ENCODE results near the gene SLC12A3.
"Not testable (repeated sequence)": the region's sequence is repeated elsewhere in the genome, so short reads cannot be mapped to it uniquely, and the experiment has no call there.

SLC12A3 gene

GRCh38 chr16:56880176-56880575, 15.2 kb downstream of the SLC12A3 start:
- no peak overlapping the region for H2AFZ ChIP-seq (ENCODE audit: low read depth, low read length)
- H3K4me1 ChIP-seq (ENCODE audit: insufficient read depth, low read length), result no peaks in the 10 kb centered on the region
- H3K27me3 ChIP-seq (ENCODE audit: insufficient read depth, low read length), result no peaks in the 10 kb centered on the region
- no peaks in the 10 kb centered on the region for H3K9me3 ChIP-seq (ENCODE audit: low read length)
- no peaks in the 10 kb centered on the region for H3K36me3 ChIP-seq (ENCODE audit: insufficient read depth, low read length)
- H3K4me3 ChIP-seq (ENCODE audit: low read length), result no peak overlapping the region

GRCh38 chr16:56880685-56881084, 15.7 kb downstream of the SLC12A3 start:
- H3K4me1 ChIP-seq (ENCODE audit: insufficient read depth, low read length), result no peaks in the 10 kb centered on the region
- H3K4me3 ChIP-seq (ENCODE audit: low read length), result no peak overlapping the region
- no peaks in the 10 kb centered on the region for H3K36me3 ChIP-seq (ENCODE audit: insufficient read depth, low read length)
- no peaks in the 10 kb centered on the region for H3K9me3 ChIP-seq (ENCODE audit: low read length)
- no peaks in the 10 kb centered on the region for H3K27me3 ChIP-seq (ENCODE audit: insufficient read depth, low read length)
- H2AFZ ChIP-seq (ENCODE audit: low read depth, low read length), result no peak overlapping the region

DNA sequence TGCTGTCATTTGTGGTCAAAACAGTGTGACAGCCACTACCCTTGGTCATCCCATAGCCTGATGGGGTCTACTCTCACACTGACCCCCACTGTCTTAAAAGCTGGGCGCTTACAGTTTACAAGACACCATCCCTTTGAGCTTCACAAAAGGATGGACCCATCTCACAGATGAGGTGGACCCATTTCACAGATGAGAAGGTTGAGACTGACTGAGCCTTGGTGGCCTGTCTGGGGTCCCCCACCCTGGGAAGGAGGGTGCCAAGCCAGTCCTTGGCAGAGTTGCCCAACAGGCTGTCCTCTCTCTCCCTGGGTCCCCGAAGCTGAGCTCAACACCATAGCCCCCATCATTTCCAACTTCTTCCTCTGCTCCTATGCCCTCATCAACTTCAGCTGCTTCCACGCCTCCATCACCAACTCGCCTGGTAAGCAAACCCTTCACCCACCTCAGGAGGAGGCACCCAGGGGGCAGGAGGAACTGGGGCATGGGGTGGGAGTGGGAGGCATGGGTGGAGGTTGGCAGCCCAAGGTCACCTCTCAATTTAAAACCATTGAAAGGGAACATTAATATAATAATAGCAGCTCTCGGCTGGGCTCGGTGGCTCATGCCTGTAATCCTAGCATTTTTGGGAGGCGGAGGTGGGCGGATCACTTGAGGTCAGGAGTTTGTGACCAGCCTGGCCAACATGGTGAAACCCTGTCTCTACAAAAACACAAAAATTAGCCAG, 17.2 kb downstream of the SLC12A3 start:
- no peak overlapping the region for H2AFZ ChIP-seq (ENCODE audit: low read depth, low read length)

GRCh38 chr16:56883586-56883985, 18.6 kb downstream of the SLC12A3 start:
- no peaks in the 10 kb centered on the region for H3K4me1 ChIP-seq (ENCODE audit: insufficient read depth, low read length)

More for the DNA sequence above, 17.2 kb downstream of the SLC12A3 start:
- Histone ChIP-seq H3K27me3 (ENCODE audit: insufficient read depth, low read length) (no peaks in the 10 kb centered on the region), H3K9me3 (ENCODE audit: low read length) (no peaks in the 10 kb centered on the region), H3K36me3 (ENCODE audit: insufficient read depth, low read length) (no peaks in the 10 kb centered on the region), H3K4me1 (ENCODE audit: insufficient read depth, low read length) (no peaks in the 10 kb centered on the region), H3K4me3 (ENCODE audit: low read length) (no peak overlapping the region)

DNA sequence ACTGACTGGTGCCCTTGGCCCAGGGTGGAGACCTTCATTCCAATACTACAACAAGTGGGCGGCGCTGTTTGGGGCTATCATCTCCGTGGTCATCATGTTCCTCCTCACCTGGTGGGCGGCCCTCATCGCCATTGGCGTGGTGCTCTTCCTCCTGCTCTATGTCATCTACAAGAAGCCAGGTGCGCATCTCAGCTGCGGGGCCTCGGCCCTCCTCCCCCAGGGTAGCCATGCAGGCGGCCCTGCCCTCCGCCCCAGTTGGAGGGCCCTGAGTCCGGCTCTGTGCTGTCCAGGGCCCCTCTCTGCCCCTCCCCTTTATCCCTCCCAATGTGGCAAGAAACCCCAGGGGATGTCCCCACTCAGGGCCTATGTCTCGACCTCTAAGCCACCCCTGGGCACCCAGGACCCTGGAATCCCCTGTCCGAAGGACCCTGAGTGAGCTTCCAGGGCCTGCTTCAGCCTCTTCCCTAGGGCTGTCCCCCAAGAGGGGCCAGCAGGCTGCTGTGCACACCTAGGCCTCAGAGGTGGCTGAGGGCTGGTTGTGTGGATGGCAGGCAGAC, 19.1 kb downstream of the SLC12A3 start:
- no peaks in the 10 kb centered on the region for H3K9me3 ChIP-seq (ENCODE audit: low read length)

More at GRCh38 chr16:56883586-56883985, 18.6 kb downstream of the SLC12A3 start:
- H3K36me3 ChIP-seq (ENCODE audit: insufficient read depth, low read length), result no peaks in the 10 kb centered on the region
- no peaks in the 10 kb centered on the region for H3K9me3 ChIP-seq (ENCODE audit: low read length)
- no peaks in the 10 kb centered on the region for H3K27me3 ChIP-seq (ENCODE audit: insufficient read depth, low read length)
- H3K4me3 ChIP-seq (ENCODE audit: low read length), result no peak overlapping the region
- H2AFZ ChIP-seq (ENCODE audit: low read depth, low read length), result no peak overlapping the region

DNA sequence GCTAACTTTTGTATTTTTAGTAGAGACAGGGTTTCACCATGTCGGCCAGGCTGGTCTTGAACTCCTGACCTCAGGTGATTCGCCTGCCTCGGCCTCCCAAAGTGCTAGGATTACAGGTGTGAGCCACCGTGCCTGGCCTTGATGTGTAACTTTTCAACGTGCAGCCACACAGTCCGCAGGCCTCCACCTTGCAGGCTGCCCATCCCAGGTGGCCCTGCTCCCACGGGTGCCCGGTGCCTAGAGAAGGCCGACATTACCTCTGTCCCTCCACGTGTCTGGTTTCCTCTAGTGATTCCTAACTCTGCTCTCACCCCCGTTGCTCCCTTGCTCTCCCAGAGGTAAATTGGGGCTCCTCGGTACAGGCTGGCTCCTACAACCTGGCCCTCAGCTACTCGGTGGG, 19.9 kb downstream of the SLC12A3 start:
- H3K36me3 ChIP-seq (ENCODE audit: insufficient read depth, low read length); H3K27me3 ChIP-seq (ENCODE audit: insufficient read depth, low read length); H3K4me3 ChIP-seq (ENCODE audit: low read length); H2AFZ ChIP-seq (ENCODE audit: low read depth, low read length); H3K4me1 ChIP-seq (ENCODE audit: insufficient read depth, low read length); H3K9me3 ChIP-seq (ENCODE audit: low read length): not testable (repeated sequence)

More for the DNA sequence above, 19.1 kb downstream of the SLC12A3 start:
- H3K36me3 ChIP-seq (ENCODE audit: insufficient read depth, low read length), result no peaks in the 10 kb centered on the region
- no peak overlapping the region for H3K4me3 ChIP-seq (ENCODE audit: low read length)
- no peak overlapping the region for H2AFZ ChIP-seq (ENCODE audit: low read depth, low read length)
- no peaks in the 10 kb centered on the region for H3K4me1 ChIP-seq (ENCODE audit: insufficient read depth, low read length)
- H3K27me3 ChIP-seq (ENCODE audit: insufficient read depth, low read length), result no peaks in the 10 kb centered on the region

GRCh38 chr16:56885446-56886162, 20.6 kb downstream of the SLC12A3 start:
- H3K27me3 ChIP-seq (ENCODE audit: insufficient read depth, low read length), result no peaks in the 10 kb centered on the region
- H3K4me3 ChIP-seq (ENCODE audit: low read length), result no peak overlapping the region
- H2AFZ ChIP-seq (ENCODE audit: low read depth, low read length), result no peak overlapping the region
- no peaks in the 10 kb centered on the region for H3K36me3 ChIP-seq (ENCODE audit: insufficient read depth, low read length)
- no peaks in the 10 kb centered on the region for H3K4me1 ChIP-seq (ENCODE audit: insufficient read depth, low read length)
- H3K9me3 ChIP-seq (ENCODE audit: low read length), result no peaks in the 10 kb centered on the region

- Histone ChIP-seq H3K36me3 (ENCODE audit: insufficient read depth, low read length) (no peaks in the 10 kb centered on the region), H3K27me3 (ENCODE audit: insufficient read depth, low read length) (no peaks in the 10 kb centered on the region), H3K4me3 (ENCODE audit: low read length) (no peak overlapping the region), H3K4me1 (ENCODE audit: insufficient read depth, low read length) (no peaks in the 10 kb centered on the region), H3K9me3 (ENCODE audit: low read length) (no peaks in the 10 kb centered on the region), H2AFZ (ENCODE audit: low read depth, low read length) (no peak overlapping the region)
Measured at GRCh38 chr16:56886296-56886695, 21.3 kb downstream of the SLC12A3 start.

GRCh38 chr16:56886826-56887225, 21.8 kb downstream of the SLC12A3 start:
- Histone ChIP-seq H3K4me1 (ENCODE audit: insufficient read depth, low read length) (no peaks in the 10 kb centered on the region), H3K36me3 (ENCODE audit: insufficient read depth, low read length) (no peaks in the 10 kb centered on the region), H3K27me3 (ENCODE audit: insufficient read depth, low read length) (peaks cover 3% of the 10 kb centered on the region), H3K4me3 (ENCODE audit: low read length) (no peak overlapping the region), H3K9me3 (ENCODE audit: low read length) (no peaks in the 10 kb centered on the region), H2AFZ (ENCODE audit: low read depth, low read length) (no peak overlapping the region)

GRCh38 chr16:56888806-56889205, 23.8 kb downstream of the SLC12A3 start:
- H3K4me3 ChIP-seq (ENCODE audit: low read length), result no peak overlapping the region
- H3K4me1 ChIP-seq (ENCODE audit: insufficient read depth, low read length), result no peaks in the 10 kb centered on the region
- no peaks in the 10 kb centered on the region for H3K9me3 ChIP-seq (ENCODE audit: low read length)
- no peaks in the 10 kb centered on the region for H3K36me3 ChIP-seq (ENCODE audit: insufficient read depth, low read length)
- H3K27me3 ChIP-seq (ENCODE audit: insufficient read depth, low read length), result peaks cover 5% of the 10 kb centered on the region
- H2AFZ ChIP-seq (ENCODE audit: low read depth, low read length), result no peak overlapping the region

GRCh38 chr16:56889206-56889605, 24.2 kb downstream of the SLC12A3 start:
- H2AFZ ChIP-seq (ENCODE audit: low read depth, low read length), result no peak overlapping the region
- H3K36me3 ChIP-seq (ENCODE audit: insufficient read depth, low read length), result no peaks in the 10 kb centered on the region
- no peak overlapping the region for H3K4me3 ChIP-seq (ENCODE audit: low read length)
- peaks cover 5% of the 10 kb centered on the region for H3K27me3 ChIP-seq (ENCODE audit: insufficient read depth, low read length)
- H3K4me1 ChIP-seq (ENCODE audit: insufficient read depth, low read length), result no peaks in the 10 kb centered on the region
- H3K9me3 ChIP-seq (ENCODE audit: low read length), result no peaks in the 10 kb centered on the region

GRCh38 chr16:56891685-56892084, 26.7 kb downstream of the SLC12A3 start:
- Histone ChIP-seq H3K4me1 (ENCODE audit: insufficient read depth, low read length) (no peaks in the 10 kb centered on the region), H3K27me3 (ENCODE audit: insufficient read depth, low read length) (peaks cover 5% of the 10 kb centered on the region), H3K36me3 (ENCODE audit: insufficient read depth, low read length) (no peaks in the 10 kb centered on the region), H2AFZ (ENCODE audit: low read depth, low read length) (no peak overlapping the region), H3K4me3 (ENCODE audit: low read length) (no peak overlapping the region), H3K9me3 (ENCODE audit: low read length) (no peaks in the 10 kb centered on the region)

DNA sequence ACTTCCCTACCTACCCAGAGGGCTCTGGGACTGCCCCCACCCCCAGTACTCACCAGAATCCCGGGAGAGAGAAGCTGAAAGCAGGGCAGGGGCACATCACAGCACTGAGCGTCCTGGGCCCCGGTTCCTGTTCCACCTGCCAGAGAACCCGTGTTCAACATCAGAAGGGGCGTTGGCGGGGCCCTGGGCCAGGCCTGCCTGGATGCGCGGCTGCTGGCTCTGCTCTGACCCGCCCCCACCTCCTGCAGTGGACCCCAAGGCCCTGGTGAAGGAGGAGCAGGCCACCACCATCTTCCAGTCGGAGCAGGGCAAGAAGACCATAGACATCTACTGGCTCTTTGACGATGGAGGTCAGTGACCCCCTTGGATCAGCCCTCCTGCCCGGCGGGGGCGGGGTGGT, 27.7 kb downstream of the SLC12A3 start:
- no peaks in the 10 kb centered on the region for H3K4me1 ChIP-seq (ENCODE audit: insufficient read depth, low read length)
- H2AFZ ChIP-seq (ENCODE audit: low read depth, low read length), result no peak overlapping the region
- H3K4me3 ChIP-seq (ENCODE audit: low read length), result no peak overlapping the region

More for the DNA sequence above, 27.7 kb downstream of the SLC12A3 start:
- Histone ChIP-seq H3K27me3 (ENCODE audit: insufficient read depth, low read length) (peaks cover 7% of the 10 kb centered on the region), H3K36me3 (ENCODE audit: insufficient read depth, low read length) (no peaks in the 10 kb centered on the region), H3K9me3 (ENCODE audit: low read length) (no peaks in the 10 kb centered on the region)

All from neuron (in vitro differentiated cells).